Measurements from ENCODE around the gene TICAM1. TPM values are rescaled to one million over a fixed set of nuclear protein-coding genes. Genes with fewer than 3 reads are reported as not detected.

Gene TICAM1
- total and polyA plus RNA-seq, 2 of the 8 experiments (the other 6 are each of a cell fraction or from before 2014, with no cell fraction given), result 0.41 to 0.65 TPM

DNA sequence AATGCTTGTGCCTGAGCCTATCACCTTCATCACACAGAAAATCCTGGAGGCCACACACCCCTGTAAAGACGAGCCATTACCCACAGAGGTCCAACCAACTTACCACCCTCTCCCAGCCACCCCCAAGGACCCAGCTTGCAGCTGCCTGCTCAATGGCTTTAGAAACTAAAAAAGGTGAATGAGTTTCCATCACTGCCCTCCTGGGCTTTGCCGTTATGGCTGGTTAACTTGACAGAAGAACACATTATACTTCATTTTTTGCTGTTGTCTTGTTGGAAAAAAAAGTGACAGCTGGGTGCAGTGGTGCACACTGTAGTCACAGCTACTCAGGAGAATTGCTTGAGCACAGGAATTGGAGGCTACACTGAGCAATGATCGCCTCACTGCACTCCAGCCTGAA lies 57.4 kb downstream of the TICAM1 start:
- H4K5ac ChIP-seq (ENCODE audit: insufficient read length, low read depth, low read length), result no peak overlapping the region
- no peak overlapping the region for H3K18ac ChIP-seq (ENCODE audit: extremely low read depth, low read length)
- H3K23me2 ChIP-seq (ENCODE audit: low read depth, low read length), result no peaks in the 10 kb centered on the region
- H2BK20ac ChIP-seq (ENCODE audit: low read length), result no peak overlapping the region
- H3K36me3 ChIP-seq (ENCODE audit: control insufficient read depth in 2 of 4, insufficient read depth in 4 of 4, low read length in 3 of 4), result no peaks in the 10 kb centered on the region
- no peak overlapping the region for H2BK120ac ChIP-seq (replicated peaks; ENCODE audit: low read depth, low read length)
- H3K79me2 ChIP-seq (ENCODE audit: control insufficient read depth in 1 of 2, insufficient read depth in 2 of 2, low read length in 2 of 2), result no peaks in the 10 kb centered on the region
- H4K91ac ChIP-seq (replicated peaks; ENCODE audit: insufficient read length, low read length), result no peak overlapping the region
- no peak for FAIRE-seq
- peaks cover 0 to 2% of the 10 kb centered on the region in 2 experiments; a peak in 1 of 4 replicates for H3K9me3 ChIP-seq (ENCODE audit: insufficient read depth in 2 of 2, low read depth in 1 of 2, low read length in 1 of 2)
- no peak overlapping the region for H3K4me3 ChIP-seq (ENCODE audit: extremely low read depth in 1 of 4, insufficient read depth in 2 of 4, low read depth in 3 of 4, low read length in 4 of 4)
- no peak overlapping the region for H3K9ac ChIP-seq (replicated peaks in 1 of 4; ENCODE audit: extremely low read depth in 1 of 4, low read depth in 3 of 4, low read length in 3 of 4)
- H3K56ac ChIP-seq (replicated peaks; ENCODE audit: insufficient read length, low read depth, low read length), result no peak overlapping the region
- H3K27me3 ChIP-seq (replicated peaks in 1 of 4; ENCODE audit: control insufficient read depth in 3 of 4, extremely low read depth in 1 of 4, insufficient read depth in 3 of 4, low read length in 3 of 4), result 0 out of 7 replicates have a peak, but pooled peaks cover 0 to 2% (median 0%) of the 10 kb centered on the region in 4 experiments
- no peak overlapping the region for H3K23ac ChIP-seq (ENCODE audit: insufficient read length)
- ChIA-PET CTCF (ENCODE audit: partially characterized antibody) (interaction anchor here (1.1 to 2.2 kb wide), 5 partner anchors 10 to 50 kb away, joined by 3 to 15 read pairs (median 3); no protein-coding TSS in a partner anchor), POLR2A (ENCODE audit: partially characterized antibody) (interaction anchor here (1.6 kb wide), 1 partner anchor 42 kb away, joined by 3 read pairs; no protein-coding TSS in a partner anchor)
- H2AFZ ChIP-seq (ENCODE audit: low read length), result no peak overlapping the region
- H2BK15ac ChIP-seq (ENCODE audit: low read length), result no peak overlapping the region
- no peaks in the 10 kb centered on the region for H3K79me1 ChIP-seq (ENCODE audit: low read depth, low read length)
- WGBS, 2 experiments (ENCODE audit: extremely low coverage in 1 of 2, insufficient coverage in 1 of 2, insufficient read length in 1 of 2, insufficient replicate concordance in 2 of 2, low coverage in 1 of 2, low lambda C conversion rate in 2 of 2, missing lambda C conversion rate in 1 of 2), result 82% methylated on average over 3 of the region's 3 CpGs; no CpG with 5 or more reads in 1 of the 2 experiments
- no peak for DNase-seq (ENCODE audit: low read depth in 1 of 2, low spot score in 2 of 2)
- H3K14ac ChIP-seq (ENCODE audit: insufficient read length), result no peak overlapping the region
- no peak overlapping the region for H2BK5ac ChIP-seq (ENCODE audit: low read depth, low read length)
- H3K27ac ChIP-seq (ENCODE audit: low read depth, low read length), result no peak overlapping the region
- H3K4ac ChIP-seq (replicated peaks; ENCODE audit: insufficient read length, low read depth, low read length), result no peak overlapping the region
- no peak overlapping the region for H2AK5ac ChIP-seq (ENCODE audit: low read depth, low read length)
- peaks cover 0 to 1% (median 0%) of the 10 kb centered on the region in 4 experiments; a peak in 1 of 7 replicates for H3K4me1 ChIP-seq (replicated peaks in 1 of 4; ENCODE audit: control insufficient read depth in 3 of 4, insufficient read depth in 4 of 4, low read length in 3 of 4)
- H4K8ac ChIP-seq (ENCODE audit: extremely low read depth, insufficient read depth, low read length), result no peak overlapping the region
- no peak overlapping the region for H2BK12ac ChIP-seq (ENCODE audit: low read depth, low read length)
- peaks cover under 1 to 2% of the 10 kb centered on the region in 2 experiments for H4K20me1 ChIP-seq (replicated peaks in 1 of 2; ENCODE audit: control insufficient read depth in 1 of 2, insufficient read depth in 2 of 2, low read length in 2 of 2)
- H3K4me2 ChIP-seq (ENCODE audit: insufficient read depth in 1 of 2, low read depth in 2 of 2, low read length in 2 of 2), result no peak overlapping the region
- TF ChIP-seq PHF8 (conservative IDR thresholded peaks at IDR 0.05; ENCODE audit: low read depth, low read length) (no peak), CHD1 (IDR thresholded peaks at IDR 0.05; ENCODE audit: low read depth, low read length) (no peak), CTBP2 (IDR thresholded peaks at IDR 0.05; ENCODE audit: borderline replicate concordance, insufficient read depth, insufficient read length, low read length) (no peak)

All from H1 (cell line).